Muscle layer of duodenum (tissue), 2 donors: ENCODE data around the gene ELMO3.
A peak's percentile ranks its signal among the peaks of the same experiment; 100 is the strongest.

Experiments used
- H3K27ac ChIP-seq: one replicate; pipeline ENCODE4 v1.7.0; 2013; ENCODE audit warnings: mild to moderate bottlenecking, low read length
- H3K27me3 ChIP-seq: one replicate; pipeline ENCODE4 v1.7.0; 2013; ENCODE audit warnings: low read depth, mild to moderate bottlenecking, control low read depth, low read length
- H3K36me3 ChIP-seq, 2 donors: one replicate each; pipeline ENCODE4 v1.7.0; 2013; ENCODE audit warnings: low read length in 2 of 2, control low read depth in 1 of 2, mild to moderate bottlenecking in 1 of 2; ENCODE audit not compliant: insufficient read depth in 2 of 2, control insufficient read depth in 1 of 2
- H3K4me1 ChIP-seq, 2 donors: one replicate each; pipeline ENCODE4 v1.7.0; 2013; ENCODE audit warnings: low read length in 2 of 2, mild to moderate bottlenecking in 2 of 2, control low read depth in 1 of 2, moderate library complexity in 1 of 2; ENCODE audit not compliant: insufficient read depth in 2 of 2, control insufficient read depth in 1 of 2
- H3K4me3 ChIP-seq, 2 donors: one replicate each; pipeline ENCODE4 v1.7.0; 2013; ENCODE audit warnings: low read length in 2 of 2, low read depth in 1 of 2, mild to moderate bottlenecking in 1 of 2
- H3K9me3 ChIP-seq, 2 donors: one replicate each; pipeline ENCODE4 v1.7.0; 2013; ENCODE audit warnings: low read length in 2 of 2, control low read depth in 1 of 2, mild to moderate bottlenecking in 1 of 2; ENCODE audit not compliant: control insufficient read depth in 1 of 2
- donor health status: healthy.

Gene ELMO3

GRCh38 chr16:67193536-67193935 lies 5.4 kb upstream of the ELMO3 start:
- H3K36me3 ChIP-seq: peaks cover 46 to 49% of the 10 kb centered on the region in 2 donors
- H3K4me3 ChIP-seq: peak overlapping the region; percentile 94
- H3K27ac ChIP-seq: peak overlapping the region; percentile 88
- no peaks in the 10 kb centered on the region for H3K27me3 ChIP-seq
- no peaks in the 10 kb centered on the region for H3K9me3 ChIP-seq
- peaks cover 15 to 31% of the 10 kb centered on the region in 2 donors for H3K4me1 ChIP-seq

- H3K9me3 ChIP-seq: no peaks in the 10 kb centered on the region
- peaks cover 46 to 49% of the 10 kb centered on the region in 2 donors for H3K36me3 ChIP-seq
- H3K27ac ChIP-seq: no peak overlapping the region
- H3K27me3 ChIP-seq: no peaks in the 10 kb centered on the region
- H3K4me1 ChIP-seq: peaks cover 15 to 37% of the 10 kb centered on the region in 2 donors
- H3K4me3 ChIP-seq: no peak overlapping the region
Observed at GRCh38 chr16:67194260-67194659, 4.7 kb upstream of the ELMO3 start.

- no peak overlapping the region for H3K27ac ChIP-seq
- peaks cover 46 to 49% of the 10 kb centered on the region in 2 donors for H3K36me3 ChIP-seq
- peaks cover 15 to 37% of the 10 kb centered on the region in 2 donors for H3K4me1 ChIP-seq
- H3K27me3 ChIP-seq: no peaks in the 10 kb centered on the region
- H3K4me3 ChIP-seq: no peak overlapping the region
- H3K9me3 ChIP-seq: no peaks in the 10 kb centered on the region
Observed at GRCh38 chr16:67195676-67196075, 3.3 kb upstream of the ELMO3 start.

GRCh38 chr16:67196881-67197280 lies 2.0 kb upstream of the ELMO3 start:
- Histone ChIP-seq H3K27ac (no peak overlapping the region), H3K36me3 (peaks cover 46 to 49% of the 10 kb centered on the region in 2 donors), H3K4me1 (peaks cover 15 to 31% of the 10 kb centered on the region in 2 donors), H3K27me3 (no peaks in the 10 kb centered on the region), H3K9me3 (no peaks in the 10 kb centered on the region), H3K4me3 (no peak overlapping the region)

- H3K4me3 ChIP-seq: no peak overlapping the region
- no peak overlapping the region for H3K27ac ChIP-seq
- no peaks in the 10 kb centered on the region for H3K9me3 ChIP-seq
- no peaks in the 10 kb centered on the region for H3K27me3 ChIP-seq
- peaks cover 46 to 54% of the 10 kb centered on the region in 2 donors for H3K36me3 ChIP-seq
- H3K4me1 ChIP-seq: peaks cover 13 to 27% of the 10 kb centered on the region in 2 donors
Observed at GRCh38 chr16:67197704-67198103, 1.2 kb upstream of the ELMO3 start.

GRCh38 chr16:67198238-67198734 lies 645 bp upstream of the ELMO3 start:
- Histone ChIP-seq H3K27me3 (no peaks in the 10 kb centered on the region), H3K4me3 (no peak overlapping the region), H3K9me3 (no peaks in the 10 kb centered on the region), H3K27ac (peak overlapping the region; percentile 56), H3K4me1 (peaks cover 8 to 22% of the 10 kb centered on the region in 2 donors), H3K36me3 (peaks cover 46 to 58% of the 10 kb centered on the region in 2 donors)

- H3K4me1 ChIP-seq: peaks cover 0 to 11% of the 10 kb centered on the region in 2 donors
- H3K27me3 ChIP-seq: no peaks in the 10 kb centered on the region
- no peak overlapping the region for H3K27ac ChIP-seq
- peaks cover 34 to 46% of the 10 kb centered on the region in 2 donors for H3K36me3 ChIP-seq
- H3K4me3 ChIP-seq: peak overlapping the region in 1 of 2 donors; percentile 11
- H3K9me3 ChIP-seq: no peaks in the 10 kb centered on the region
Observed at GRCh38 chr16:67199808-67200198, 872 bp downstream of the ELMO3 start.

- H3K4me3 ChIP-seq: no peak overlapping the region
- peaks cover 0 to 11% of the 10 kb centered on the region in 2 donors for H3K4me1 ChIP-seq
- no peaks in the 10 kb centered on the region for H3K9me3 ChIP-seq
- H3K27ac ChIP-seq: no peak overlapping the region
- H3K27me3 ChIP-seq: no peaks in the 10 kb centered on the region
- peaks cover 27 to 39% of the 10 kb centered on the region in 2 donors for H3K36me3 ChIP-seq
Observed at GRCh38 chr16:67200491-67200890, 1.6 kb downstream of the ELMO3 start.

- Histone ChIP-seq H3K4me1 (peaks cover 0 to 11% of the 10 kb centered on the region in 2 donors), H3K27me3 (no peaks in the 10 kb centered on the region), H3K4me3 (no peak overlapping the region), H3K27ac (no peak overlapping the region), H3K36me3 (peaks cover 15 to 28% of the 10 kb centered on the region in 2 donors), H3K9me3 (no peaks in the 10 kb centered on the region)
Observed at GRCh38 chr16:67201411-67202345, 2.7 kb downstream of the ELMO3 start.

- Histone ChIP-seq H3K36me3 (peaks cover 7 to 20% of the 10 kb centered on the region in 2 donors), H3K4me3 (no peak overlapping the region), H3K27me3 (no peaks in the 10 kb centered on the region), H3K27ac (no peak overlapping the region), H3K4me1 (peaks cover 0 to 11% of the 10 kb centered on the region in 2 donors), H3K9me3 (no peaks in the 10 kb centered on the region)
Observed at GRCh38 chr16:67202426-67202825, 3.5 kb downstream of the ELMO3 start.

GRCh38 chr16:67202956-67203493 lies 4.1 kb downstream of the ELMO3 start:
- Histone ChIP-seq H3K27me3 (no peaks in the 10 kb centered on the region), H3K4me3 (no peak overlapping the region), H3K36me3 (peaks cover 1 to 14% of the 10 kb centered on the region in 2 donors), H3K9me3 (no peaks in the 10 kb centered on the region), H3K4me1 (peaks cover 0 to 11% of the 10 kb centered on the region in 2 donors), H3K27ac (no peak overlapping the region)
